ENCODE data around the gene NCR1.

Gene NCR1

GRCh38 chr19:54959840-54960239 is 53.9 kb downstream of the NCR1 start:
- Histone ChIP-seq H3K27ac (ENCODE audit: low read depth, low read length) (no peak overlapping the region), H3K9ac (ENCODE audit: low read depth in 1 of 2, low read length in 2 of 2) (no peak overlapping the region), H3K4me1 (ENCODE audit: control insufficient read depth in 1 of 2, insufficient read depth in 2 of 2, low read length in 2 of 2) (no peaks in the 10 kb centered on the region), H3K36me3 (ENCODE audit: control insufficient read depth in 1 of 2, insufficient read depth in 2 of 2, low read length in 2 of 2) (no peaks in the 10 kb centered on the region), H3K27me3 (ENCODE audit: control insufficient read depth in 1 of 2, insufficient read depth in 2 of 2, low read length in 2 of 2) (no peaks in the 10 kb centered on the region), H3K4me3 (ENCODE audit: low read depth in 1 of 2, low read length in 2 of 2) (no peak overlapping the region), H3K9me3 (ENCODE audit: control insufficient read depth in 1 of 2, low read length in 2 of 2) (no peaks in the 10 kb centered on the region)

Measured in duodenal mucosa (tissue), 2 donors.